NCI-H1092 (cell line): ENCODE measurements around the gene CNR1.

ENCODE experiments used
- DNase-seq: peaks from one replicate; lab custom pipeline; 2025; lab: John Stamatoyannopoulos, UW

CNR1 gene

GRCh38 chr6:88143421-88144157, 22.6 kb downstream of the CNR1 start:
- DNase-seq: no peak

DNA sequence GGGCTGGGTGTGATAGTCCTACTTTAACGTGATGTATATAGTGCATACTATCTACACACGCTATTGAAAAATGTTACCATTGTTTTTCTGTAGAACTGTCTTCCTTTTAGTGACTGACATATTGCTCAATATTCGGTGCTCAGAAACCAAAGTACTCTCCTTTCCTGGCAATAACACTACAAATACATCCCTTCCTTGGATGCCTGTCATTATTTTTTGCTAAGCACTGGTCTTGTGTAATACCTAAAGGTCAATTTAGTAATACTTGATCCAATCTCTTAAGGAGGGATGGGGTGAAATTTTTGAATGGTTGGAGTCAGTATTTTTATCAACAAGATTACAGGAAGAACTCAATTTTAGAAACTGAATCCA, 23.9 kb downstream of the CNR1 start:
- no peak for DNase-seq

GRCh38 chr6:88141561-88142296, 24.4 kb downstream of the CNR1 start:
- no peak for DNase-seq

DNA sequence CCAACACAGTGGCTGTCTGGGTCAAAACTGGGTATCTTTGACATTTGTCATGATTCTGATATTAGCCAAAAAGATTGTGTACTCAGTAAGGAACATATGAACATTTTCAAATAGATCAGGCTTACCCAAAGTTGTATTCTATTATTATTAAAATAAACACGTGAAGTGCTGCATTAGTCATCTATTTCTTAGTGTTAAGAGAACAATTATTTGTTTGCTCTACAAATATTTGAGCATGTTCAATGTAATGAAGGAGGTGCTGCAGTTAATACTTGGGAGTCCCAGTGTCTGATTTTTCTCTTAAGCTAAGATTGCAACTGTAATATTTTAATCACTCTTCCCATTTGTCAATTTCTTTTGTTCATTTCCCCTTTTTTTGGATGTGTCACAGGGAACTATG, 28.2 kb downstream of the CNR1 start:
- DNase-seq: no peak

DNA sequence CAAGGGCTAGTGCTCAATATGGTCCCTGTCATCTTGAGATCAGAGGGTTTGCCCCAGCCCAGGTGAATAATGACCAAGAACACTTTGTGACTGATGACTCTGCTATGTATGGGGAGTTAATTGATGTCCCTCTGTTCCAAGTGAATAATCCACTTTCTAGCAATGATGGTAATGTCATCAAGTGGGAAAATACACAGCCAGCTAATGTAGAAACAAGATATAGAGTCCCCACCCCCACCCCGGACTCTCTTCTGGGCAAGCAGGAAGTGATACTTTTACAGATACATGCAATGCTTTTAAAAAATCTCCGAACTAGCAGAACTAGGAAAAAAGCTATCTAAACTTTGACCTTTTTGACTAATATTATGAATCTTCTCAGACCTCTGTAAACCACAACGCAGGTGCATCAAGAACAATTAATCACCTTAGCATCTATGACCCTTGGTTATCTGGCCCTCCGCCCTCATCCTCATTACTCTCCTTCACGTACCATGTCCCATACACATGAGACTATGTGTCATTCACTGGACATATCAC, 30.5 kb downstream of the CNR1 start:
- no peak for DNase-seq

GRCh38 chr6:88134575-88134974, 31.6 kb downstream of the CNR1 start:
- no peak for DNase-seq

- DNase-seq: no peak
These were observed 32.4 kb downstream of the CNR1 start for GRCh38 chr6:88133718-88134117.

DNA sequence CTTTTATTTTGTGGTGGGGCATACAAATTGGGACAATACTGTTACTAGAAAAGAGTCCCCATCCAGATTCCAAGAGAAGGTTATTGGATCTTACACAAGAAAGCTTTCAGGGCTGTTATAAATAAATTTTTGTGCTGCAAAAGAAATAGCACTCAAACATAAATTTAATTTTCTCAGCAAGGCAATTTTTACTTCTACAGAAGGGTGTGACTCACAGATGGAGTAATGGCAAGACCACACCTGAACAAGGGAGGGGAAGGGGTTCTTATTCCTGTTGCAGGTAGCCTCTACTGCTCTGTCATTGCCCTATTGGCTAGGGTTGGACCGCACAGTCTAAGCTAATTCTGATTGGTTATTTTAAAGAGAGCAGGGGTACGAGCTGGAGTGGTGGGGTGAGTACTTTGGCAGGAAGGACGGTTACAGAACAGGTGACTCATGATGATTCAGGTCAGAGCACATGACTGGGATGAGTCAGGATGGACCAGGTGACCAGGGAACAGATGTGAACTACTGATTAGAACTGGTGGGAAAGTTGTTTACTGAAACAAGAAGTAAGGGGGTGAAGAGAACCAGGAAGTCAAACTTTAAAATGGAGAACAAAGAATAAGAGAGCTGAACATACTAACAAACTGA, 41.1 kb downstream of the CNR1 start:
- no peak for DNase-seq

DNA sequence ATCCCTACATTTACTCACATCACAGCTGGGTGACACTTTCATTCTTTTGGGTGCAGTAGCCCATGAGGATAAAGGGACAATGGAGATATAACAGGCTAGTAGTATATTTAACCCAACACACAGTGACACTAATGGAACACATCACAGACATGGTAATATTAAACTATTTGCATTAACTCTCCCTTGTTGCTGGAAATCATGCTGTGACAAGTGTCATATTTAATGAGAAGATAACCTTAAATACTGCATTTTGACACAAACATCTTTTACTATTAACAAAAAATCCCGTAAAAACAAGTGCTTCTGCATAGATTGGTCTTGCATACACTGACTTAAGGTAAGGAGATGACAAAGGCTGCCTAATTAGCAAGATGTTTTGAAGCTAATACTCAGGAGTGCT, 45.5 kb downstream of the CNR1 start:
- DNase-seq: no peak

- no peak for DNase-seq
These were observed 46.4 kb downstream of the CNR1 start for GRCh38 chr6:88119769-88120168.

GRCh38 chr6:88116276-88116675, 49.9 kb downstream of the CNR1 start:
- DNase-seq: no peak

GRCh38 chr6:88115307-88115706, 50.8 kb downstream of the CNR1 start:
- no peak for DNase-seq

- no peak for DNase-seq
These were observed 51.3 kb downstream of the CNR1 start for GRCh38 chr6:88114838-88115237.

DNA sequence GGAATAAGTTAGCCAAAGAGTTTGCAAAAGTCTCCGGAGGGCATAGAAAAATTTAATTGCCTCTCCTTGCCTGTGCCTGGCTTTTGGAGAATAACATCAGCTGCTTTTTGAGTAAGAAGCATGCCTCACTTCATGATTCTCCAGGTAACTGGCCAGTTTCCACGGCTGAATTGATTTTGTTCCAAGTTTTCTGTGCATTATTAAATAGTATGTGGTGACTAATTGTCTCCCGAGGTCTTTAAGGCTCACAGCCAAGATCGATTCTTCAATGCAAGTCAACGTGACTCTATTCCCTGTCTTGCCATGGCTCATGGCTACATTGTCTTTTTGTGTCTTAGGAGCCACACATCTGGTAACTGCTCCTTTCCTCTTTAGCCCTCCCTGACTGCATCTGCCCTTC, 54.2 kb downstream of the CNR1 start:
- DNase-seq: no peak

- DNase-seq: no peak
These were observed 58.9 kb downstream of the CNR1 start for GRCh38 chr6:88107241-88107640.

DNA sequence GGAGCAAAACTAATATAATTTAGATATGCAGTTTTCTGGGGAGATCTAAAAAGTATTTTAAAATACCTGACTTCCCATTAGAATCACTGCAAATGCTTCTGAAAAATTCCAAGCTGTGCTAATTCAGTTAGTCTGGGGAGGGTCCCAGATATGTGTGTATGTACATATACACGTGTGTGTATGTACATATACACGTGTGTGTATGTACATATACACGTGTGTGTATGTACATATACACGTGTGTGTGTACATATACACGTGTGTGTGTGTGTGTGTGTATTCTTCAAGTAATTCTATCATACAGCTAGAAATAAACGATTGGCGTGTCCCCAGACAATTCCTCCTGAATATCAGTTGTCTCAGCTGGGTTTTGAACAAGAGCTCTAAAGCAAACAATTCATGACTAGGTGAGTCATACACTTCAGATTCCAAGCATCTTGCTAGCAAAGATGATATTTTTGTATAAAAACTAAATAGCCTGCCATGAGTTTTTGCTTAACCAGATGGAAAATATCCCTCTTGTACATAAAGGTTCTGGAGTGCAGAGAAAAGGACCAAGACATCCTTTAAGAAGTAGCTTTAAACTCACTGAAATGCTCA, 60.3 kb downstream of the CNR1 start:
- DNase-seq: no peak
